ENCODE data around the gene NPR3.

Gene NPR3

DNA sequence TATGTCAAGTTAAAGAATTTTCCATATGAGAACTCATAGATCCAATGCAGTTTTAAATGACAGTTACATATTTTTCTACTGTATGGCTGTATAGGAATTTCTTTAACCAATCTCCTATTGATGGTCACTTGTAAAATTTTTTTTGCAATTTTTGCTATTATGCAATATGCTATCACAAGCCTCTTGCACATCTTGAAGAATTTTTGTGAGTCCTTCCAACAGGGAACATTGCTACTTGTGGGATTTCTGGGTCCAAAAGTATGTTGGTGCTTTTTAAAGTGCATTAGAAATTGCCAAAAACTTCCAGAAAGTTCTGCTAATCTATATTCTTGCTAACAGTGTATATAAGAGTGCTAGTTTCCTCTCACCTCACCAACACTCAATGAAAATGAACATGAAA lies 65.1 kb downstream of the NPR3 start:
- TF ChIP-seq, protein P1, sequence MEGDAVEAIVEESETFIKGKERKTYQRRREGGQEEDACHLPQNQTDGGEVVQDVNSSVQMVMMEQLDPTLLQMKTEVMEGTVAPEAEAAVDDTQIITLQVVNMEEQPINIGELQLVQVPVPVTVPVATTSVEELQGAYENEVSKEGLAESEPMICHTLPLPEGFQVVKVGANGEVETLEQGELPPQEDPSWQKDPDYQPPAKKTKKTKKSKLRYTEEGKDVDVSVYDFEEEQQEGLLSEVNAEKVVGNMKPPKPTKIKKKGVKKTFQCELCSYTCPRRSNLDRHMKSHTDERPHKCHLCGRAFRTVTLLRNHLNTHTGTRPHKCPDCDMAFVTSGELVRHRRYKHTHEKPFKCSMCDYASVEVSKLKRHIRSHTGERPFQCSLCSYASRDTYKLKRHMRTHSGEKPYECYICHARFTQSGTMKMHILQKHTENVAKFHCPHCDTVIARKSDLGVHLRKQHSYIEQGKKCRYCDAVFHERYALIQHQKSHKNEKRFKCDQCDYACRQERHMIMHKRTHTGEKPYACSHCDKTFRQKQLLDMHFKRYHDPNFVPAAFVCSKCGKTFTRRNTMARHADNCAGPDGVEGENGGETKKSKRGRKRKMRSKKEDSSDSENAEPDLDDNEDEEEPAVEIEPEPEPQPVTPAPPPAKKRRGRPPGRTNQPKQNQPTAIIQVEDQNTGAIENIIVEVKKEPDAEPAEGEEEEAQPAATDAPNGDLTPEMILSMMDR (conservative IDR thresholded peaks at IDR 0.05): no peak
- no peak for TF ChIP-seq ZFX (IDR thresholded peaks at IDR 0.05)
- no peak overlapping the region for H3K27ac ChIP-seq

DNA sequence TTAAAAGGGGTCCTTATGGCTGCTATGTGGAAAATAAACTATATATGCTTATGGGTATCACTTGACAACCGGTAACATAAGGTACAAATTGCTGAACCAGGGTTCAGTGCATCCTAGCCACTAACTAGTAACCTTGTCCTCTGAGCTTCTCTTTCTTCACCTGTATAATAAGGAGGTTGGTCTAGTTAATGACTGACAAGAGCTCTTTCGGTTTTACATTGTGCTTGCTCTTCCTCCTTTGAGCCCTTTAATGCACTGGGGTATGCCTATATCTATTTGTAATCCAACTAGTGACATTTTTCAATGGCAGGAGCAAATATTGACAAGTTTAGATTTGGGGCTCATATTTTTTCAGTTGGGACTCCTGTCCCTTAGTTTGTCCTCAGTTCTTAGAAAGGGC lies 66.1 kb downstream of the NPR3 start:
- no peak overlapping the region for H3K27ac ChIP-seq
- TF ChIP-seq, protein P1 (conservative IDR thresholded peaks at IDR 0.05): no peak
- TF ChIP-seq ZFX (IDR thresholded peaks at IDR 0.05): no peak

DNA sequence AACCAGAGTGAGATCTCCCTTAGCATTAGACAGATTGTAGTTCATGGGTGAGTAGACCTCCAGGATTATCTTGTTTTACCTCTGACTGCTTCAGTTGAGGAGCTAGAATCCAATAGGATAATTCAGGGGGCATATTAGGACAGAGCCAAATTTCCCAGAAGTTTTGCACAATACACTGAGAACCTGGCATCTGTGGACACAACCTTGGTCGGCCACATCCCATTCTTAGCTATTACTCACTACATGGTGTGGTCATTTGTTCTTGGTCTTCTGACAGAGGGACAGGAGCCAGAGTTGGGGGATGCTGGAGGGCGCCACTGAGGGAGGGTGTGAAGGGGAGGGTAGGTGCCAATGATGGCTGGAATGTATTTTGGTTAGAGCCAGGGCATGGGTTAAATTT lies 66.6 kb downstream of the NPR3 start:
- TF ChIP-seq ZFX (IDR thresholded peaks at IDR 0.05): no peak
- TF ChIP-seq, protein P1 (conservative IDR thresholded peaks at IDR 0.05): no peak
- H3K27ac ChIP-seq: no peak overlapping the region

DNA sequence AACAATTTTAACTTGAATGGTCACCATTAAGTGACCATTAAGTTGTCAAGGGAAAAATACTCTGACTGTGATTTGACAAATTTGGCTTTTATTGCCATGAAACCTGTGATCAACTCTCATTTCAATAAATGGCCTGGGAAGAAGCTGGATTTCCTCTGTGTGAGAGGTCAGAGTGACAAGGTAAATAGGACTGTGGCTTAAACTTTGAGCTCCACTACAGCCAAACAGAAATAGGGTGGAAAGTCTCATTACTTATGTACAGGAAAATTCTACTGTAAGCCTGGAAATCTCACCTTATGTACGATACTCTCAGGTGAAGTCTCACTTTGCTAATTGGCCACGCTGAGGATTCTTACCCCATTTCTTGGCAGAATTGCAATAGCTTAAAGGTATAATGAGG lies 67.3 kb downstream of the NPR3 start:
- H3K27ac ChIP-seq: no peak overlapping the region
- no peak for TF ChIP-seq ZFX (IDR thresholded peaks at IDR 0.05)
- TF ChIP-seq, protein P1 (conservative IDR thresholded peaks at IDR 0.05): no peak

DNA sequence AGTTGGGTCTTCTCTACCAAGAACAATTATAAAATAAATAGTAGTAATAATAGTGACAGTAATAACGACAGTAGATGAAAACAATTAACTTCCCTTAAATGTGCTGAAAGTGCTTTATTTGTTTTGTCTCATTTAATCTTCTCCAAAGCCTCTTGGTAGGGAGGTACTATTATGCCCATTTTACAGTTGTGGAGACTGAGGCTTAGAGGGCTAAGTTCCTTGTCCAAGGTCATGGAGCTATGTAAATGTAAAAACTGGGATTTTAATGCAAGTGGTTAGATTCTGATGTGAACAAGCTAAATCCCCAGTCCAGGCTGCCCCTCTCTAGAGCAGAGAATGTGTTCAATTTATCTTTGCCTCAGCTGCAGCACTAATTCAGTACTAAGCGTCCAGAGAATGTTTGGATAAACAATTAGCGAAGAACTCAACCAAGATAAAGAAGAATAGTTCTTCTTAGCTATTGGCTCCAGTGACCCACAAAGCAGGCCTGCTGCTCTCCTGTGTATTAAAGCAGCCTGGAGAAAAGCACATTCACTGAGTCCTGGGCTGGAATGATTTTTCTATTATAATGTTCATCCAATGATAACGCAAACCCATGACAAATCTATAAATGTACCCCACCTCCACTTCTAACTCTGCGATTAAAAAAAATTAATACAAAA lies 68.8 kb downstream of the NPR3 start:
- no peak for TF ChIP-seq ZFX (IDR thresholded peaks at IDR 0.05)
- TF ChIP-seq, protein P1 (conservative IDR thresholded peaks at IDR 0.05): no peak
- H3K27ac ChIP-seq: no peak overlapping the region

DNA sequence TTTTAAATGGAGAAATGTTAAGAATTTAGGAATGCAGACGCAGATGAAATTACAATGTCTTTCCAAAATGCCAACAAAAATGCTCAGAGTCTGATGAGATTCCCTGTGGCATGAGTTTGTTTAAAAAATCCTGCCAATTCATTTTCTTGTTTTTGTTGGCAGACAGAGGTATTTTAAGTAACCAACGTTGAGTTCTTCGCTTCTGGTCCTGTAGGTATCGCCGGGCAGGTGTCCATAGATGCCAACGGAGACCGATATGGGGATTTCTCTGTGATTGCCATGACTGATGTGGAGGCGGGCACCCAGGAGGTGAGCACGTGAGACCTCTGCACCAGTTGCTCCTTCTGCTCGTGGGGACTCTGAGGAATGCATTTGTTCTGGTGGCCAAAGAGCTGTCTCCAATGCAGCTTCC lies 69.4 kb downstream of the NPR3 start:
- no peak overlapping the region for H3K27ac ChIP-seq
- TF ChIP-seq, protein P1 (conservative IDR thresholded peaks at IDR 0.05): no peak
- TF ChIP-seq ZFX (IDR thresholded peaks at IDR 0.05): no peak

DNA sequence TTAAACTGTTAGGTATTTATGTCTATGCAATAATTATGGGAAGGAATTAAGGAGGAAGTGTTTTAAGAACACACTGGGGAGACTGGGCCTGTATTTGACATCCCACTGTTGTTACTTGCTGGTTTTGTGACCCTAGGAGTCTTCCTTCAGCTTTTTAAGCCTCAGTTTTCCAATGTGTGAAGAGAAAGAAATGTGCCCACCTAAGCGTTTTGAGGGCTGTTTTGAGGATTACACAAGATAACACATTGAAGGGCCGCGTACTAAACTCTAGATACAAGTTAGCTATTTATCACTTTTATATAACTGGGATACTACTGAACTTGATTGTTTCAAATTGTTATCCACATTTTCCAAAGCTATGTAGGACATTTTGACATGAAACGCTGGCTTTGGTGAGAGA lies 72.5 kb downstream of the NPR3 start:
- H3K27ac ChIP-seq: no peak overlapping the region
- TF ChIP-seq, protein P1 (conservative IDR thresholded peaks at IDR 0.05): no peak
- no peak for TF ChIP-seq ZFX (IDR thresholded peaks at IDR 0.05)

Measured in C4-2B (cell line).